HepG2 (cell line): ENCODE measurements around the gene TAF11. TPM values are rescaled to one million over a fixed set of nuclear protein-coding genes. Genes with fewer than 3 reads are reported as not detected.
A peak's percentile ranks its signal among the peaks of the same experiment; 100 is the strongest.

Source experiments
- ATF1 ChIP-seq: IDR thresholded peaks from 2 replicates; pipeline ENCODE4 v1.6.1; 2016; ENCODE audit warnings: mild to moderate bottlenecking, control low read depth
- ETS1 ChIP-seq: sonication (generic); formaldehyde crosslinking; IDR thresholded peaks from 2 replicates; pipeline ENCODE4 v1.4.0; 2020; ENCODE audit warnings: missing genetic modification reagents
- MLLT10 ChIP-seq: sonication (generic); formaldehyde crosslinking; IDR thresholded peaks from 2 replicates; pipeline ENCODE4 v1.4.0; 2020; ENCODE audit warnings: missing genetic modification reagents
- PPARG ChIP-seq: conservative IDR thresholded peaks from 2 replicates; pipeline ENCODE4 v1.6.1; 2016; ENCODE audit warnings: missing biosample characterization, missing genetic modification reagents
- PTBP1 ChIP-seq: fragments of 200-400 bp; formaldehyde crosslinking; IDR thresholded peaks from 2 replicates; pipeline ENCODE4 v1.6.1; 2018; ENCODE audit warnings: low read length, low read depth; ENCODE audit not compliant: poor library complexity, severe bottlenecking
- SOX13 ChIP-seq, 3 experiments: fragments of 450-650 bp in 1 of 3; sonication (generic) in 1 of 3; formaldehyde crosslinking in 1 of 3; IDR thresholded peaks in 2 of 3; conservative IDR thresholded peaks in 1 of 3; 2 replicates each; pipeline versions ENCODE4 v1.5.0 to v1.6.1; 2016 to 2020; ENCODE audit warnings: antibody characterized with exemption in 1 of 3, mild to moderate bottlenecking in 1 of 3, missing compliant biosample characterization in 1 of 3, missing genetic modification reagents in 1 of 3, moderate library complexity in 1 of 3
- U2AF2 ChIP-seq: fragments of 200-400 bp; formaldehyde crosslinking; IDR thresholded peaks from 2 replicates; pipeline ENCODE4 v1.6.1; 2017; ENCODE audit warnings: low read depth, mild to moderate bottlenecking, low read length
- ZBTB7A ChIP-seq: sonication (generic); formaldehyde crosslinking; IDR thresholded peaks from 2 replicates; pipeline ENCODE4 v1.8.0; 2022; ENCODE audit warnings: mild to moderate bottlenecking, missing genetic modification reagents
- ZFP91 ChIP-seq: sonication (generic); formaldehyde crosslinking; IDR thresholded peaks from 2 replicates; pipeline ENCODE4 v1.9.0; 2022; ENCODE audit warnings: missing genetic modification reagents, mild to moderate bottlenecking, borderline replicate concordance
- ZHX2 ChIP-seq, 2 experiments: sonication (generic) in 1 of 2; formaldehyde crosslinking in 1 of 2; IDR thresholded peaks; 2 replicates each; pipeline versions ENCODE4 v1.6.1 to v1.9.0; 2014 to 2022; ENCODE audit warnings: antibody characterized with exemption in 1 of 2, borderline replicate concordance in 1 of 2, inconsistent platforms in 1 of 2, low read depth in 1 of 2, missing genetic modification reagents in 1 of 2
- ZKSCAN8 ChIP-seq: IDR thresholded peaks from 2 replicates; pipeline ENCODE4 v1.6.1; 2016; ENCODE audit warnings: borderline replicate concordance, missing genetic modification reagents, missing compliant biosample characterization
- ZNF724P ChIP-seq: sonication (generic); formaldehyde crosslinking; IDR thresholded peaks from 2 replicates; pipeline ENCODE4 v1.8.0; 2022; ENCODE audit warnings: missing genetic modification reagents, borderline replicate concordance
- ZSCAN31 ChIP-seq: sonication (generic); formaldehyde crosslinking; IDR thresholded peaks from 2 replicates; pipeline ENCODE4 v1.5.0; 2020; ENCODE audit warnings: low read depth, mild to moderate bottlenecking, missing genetic modification reagents
- polyA plus RNA-seq, 8 experiments: library from polyadenylated mRNA; depleted of rRNA in 3 of 8; stranded (reverse) in 7 of 8; unstranded in 1 of 8; fragments of >200 nt; fragmentation: Illumina TruSeq in 4 of 8; extraction: Trizol in 4 of 8; gene quantifications; 2 replicates each; pipeline versions ENCODE4 v1.2.1 to v1.2.3, GENCODE V29; 2011 to 2016; ENCODE audit warnings: low read depth in 4 of 8, missing spikeins in 1 of 8, mixed read lengths in 1 of 8; ENCODE audit not compliant: insufficient read depth in 1 of 8
- total RNA-seq, 5 experiments: library from RNA; depleted of rRNA; stranded (reverse); fragments of >200 nt; fragmentation: Illumina TruSeq; extraction: Trizol; gene quantifications; 2 replicates each; pipeline ENCODE4 v1.2.3, GENCODE V29; 2016; ENCODE audit warnings: low read depth in 1 of 5
- TF ChIP-seq, protein P1 (sequence below), 2 experiments: fragments of 450-650 bp in 1 of 2; sonication (generic) in 1 of 2; formaldehyde crosslinking; IDR thresholded peaks; 2 replicates each; pipeline versions ENCODE4 v1.5.0 to v1.8.0; 2020 to 2022; ENCODE audit warnings: mild to moderate bottlenecking in 1 of 2, missing genetic modification reagents in 1 of 2
- TF ChIP-seq, protein P2 (sequence below): sonication (generic); formaldehyde crosslinking; IDR thresholded peaks from 2 replicates; pipeline ENCODE4 v1.5.0; 2020; ENCODE audit warnings: mild to moderate bottlenecking, missing genetic modification reagents, moderate library complexity

Gene TAF11
- total and polyA plus RNA-seq, 2 of the 13 experiments (the other 11 are each of a cell fraction or from before 2014, with no cell fraction given), result 35.4 to 73.6 TPM

DNA sequence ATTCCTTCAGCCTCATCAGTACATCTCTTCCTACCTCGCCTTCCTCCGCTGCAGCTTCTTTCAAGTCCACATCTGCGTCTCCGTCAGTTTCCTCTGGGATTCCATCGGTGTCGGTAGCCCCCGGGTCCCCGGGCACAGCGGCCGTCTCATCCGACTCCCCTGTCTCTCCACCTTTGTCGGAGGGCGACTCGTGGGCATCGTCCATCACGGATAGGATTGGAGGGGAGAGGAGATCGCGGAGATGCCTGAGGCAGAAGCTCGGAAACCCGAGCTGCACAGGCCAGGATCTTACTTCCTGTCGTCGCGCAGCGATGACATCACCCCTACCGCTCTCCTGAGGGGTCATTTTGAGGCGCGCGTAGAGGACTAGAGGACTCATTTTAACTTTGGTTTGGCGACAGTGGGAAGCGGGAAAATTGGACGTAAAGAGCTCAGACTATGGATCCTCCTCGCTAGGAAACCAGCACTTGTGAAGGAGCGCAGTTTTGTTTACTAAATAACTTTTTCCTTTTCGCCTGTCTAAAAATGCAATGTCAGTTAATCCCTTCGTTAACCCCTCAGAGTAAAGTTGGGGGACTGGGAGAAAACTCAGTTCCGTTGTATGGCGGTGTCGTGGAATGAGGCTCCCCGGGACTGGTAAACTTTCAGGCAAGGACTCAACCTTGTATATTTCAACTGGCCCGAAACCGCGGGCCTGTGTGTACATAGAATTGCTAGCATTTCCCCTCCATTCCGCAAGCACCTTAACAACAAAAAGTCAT lies at the start of gene TAF11 (continued):
- TF ChIP-seq SOX13 (IDR thresholded peaks at IDR 0.05), result no peak
- peak in 1 of 2 experiments; percentile 62; a peak in 3 of 4 replicates for TF ChIP-seq SOX13 (CRISPR knock-in tag; conservative IDR thresholded peaks at IDR 0.05 in 1 of 2, IDR thresholded peaks at IDR 0.05 in 1 of 2)
- TF ChIP-seq ZNF724P (CRISPR knock-in tag), result 0 out of 2 replicates have a peak, but pooled peaks have one; percentile 79
- TF ChIP-seq, protein P1, sequence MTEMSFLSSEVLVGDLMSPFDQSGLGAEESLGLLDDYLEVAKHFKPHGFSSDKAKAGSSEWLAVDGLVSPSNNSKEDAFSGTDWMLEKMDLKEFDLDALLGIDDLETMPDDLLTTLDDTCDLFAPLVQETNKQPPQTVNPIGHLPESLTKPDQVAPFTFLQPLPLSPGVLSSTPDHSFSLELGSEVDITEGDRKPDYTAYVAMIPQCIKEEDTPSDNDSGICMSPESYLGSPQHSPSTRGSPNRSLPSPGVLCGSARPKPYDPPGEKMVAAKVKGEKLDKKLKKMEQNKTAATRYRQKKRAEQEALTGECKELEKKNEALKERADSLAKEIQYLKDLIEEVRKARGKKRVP (CRISPR knock-in tag; IDR thresholded peaks at IDR 0.05), result peak in 1 of 2 experiments; percentile 82; a peak in 2 of 4 replicates
- TF ChIP-seq, protein P2, sequence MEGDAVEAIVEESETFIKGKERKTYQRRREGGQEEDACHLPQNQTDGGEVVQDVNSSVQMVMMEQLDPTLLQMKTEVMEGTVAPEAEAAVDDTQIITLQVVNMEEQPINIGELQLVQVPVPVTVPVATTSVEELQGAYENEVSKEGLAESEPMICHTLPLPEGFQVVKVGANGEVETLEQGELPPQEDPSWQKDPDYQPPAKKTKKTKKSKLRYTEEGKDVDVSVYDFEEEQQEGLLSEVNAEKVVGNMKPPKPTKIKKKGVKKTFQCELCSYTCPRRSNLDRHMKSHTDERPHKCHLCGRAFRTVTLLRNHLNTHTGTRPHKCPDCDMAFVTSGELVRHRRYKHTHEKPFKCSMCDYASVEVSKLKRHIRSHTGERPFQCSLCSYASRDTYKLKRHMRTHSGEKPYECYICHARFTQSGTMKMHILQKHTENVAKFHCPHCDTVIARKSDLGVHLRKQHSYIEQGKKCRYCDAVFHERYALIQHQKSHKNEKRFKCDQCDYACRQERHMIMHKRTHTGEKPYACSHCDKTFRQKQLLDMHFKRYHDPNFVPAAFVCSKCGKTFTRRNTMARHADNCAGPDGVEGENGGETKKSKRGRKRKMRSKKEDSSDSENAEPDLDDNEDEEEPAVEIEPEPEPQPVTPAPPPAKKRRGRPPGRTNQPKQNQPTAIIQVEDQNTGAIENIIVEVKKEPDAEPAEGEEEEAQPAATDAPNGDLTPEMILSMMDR (CRISPR knock-in tag), result peak; percentile 20; the same call in 1 of the 2 replicates
- peak; percentile 83; the same call in 1 of the 2 replicates for TF ChIP-seq ZKSCAN8 (CRISPR knock-in tag)
- TF ChIP-seq ZBTB7A (CRISPR knock-in tag), result no peak
- peak; percentile 94 for TF ChIP-seq ZHX2 (IDR thresholded peaks at IDR 0.05; ENCODE audit: low read depth)
- TF ChIP-seq ZHX2 (CRISPR knock-in tag; IDR thresholded peaks at IDR 0.05; ENCODE audit: borderline replicate concordance), result no peak
- peak; percentile 66 for TF ChIP-seq PPARG
- TF ChIP-seq MLLT10, result no peak
- TF ChIP-seq ATF1 (CRISPR knock-in tag), result peak; percentile 100
- TF ChIP-seq ZSCAN31 (CRISPR knock-in tag), result 0 out of 2 replicates have a peak, but pooled peaks have one; percentile 32
- TF ChIP-seq ZFP91 (CRISPR knock-in tag), result peak; percentile 66
- TF ChIP-seq PTBP1, result peak; percentile 50
- 0 out of 2 replicates have a peak, but pooled peaks have one; percentile 60 for TF ChIP-seq U2AF2
- no peak for TF ChIP-seq ETS1 (CRISPR knock-in tag)
